Measurements from ENCODE around the gene TLR5.

GRCh38 chr1:223188618-223189356, 45.7 kb upstream of the TLR5 start:
- TF ChIP-seq CTCF (IDR thresholded peaks at IDR 0.05) (no peak), POLR2AphosphoS5 (IDR thresholded peaks at IDR 0.05) (no peak), POLR2A (IDR thresholded peaks at IDR 0.05) (no peak)
